Measurements from ENCODE around the gene DNAJC16. TPM values are rescaled to one million over a fixed set of nuclear protein-coding genes. Genes with fewer than 3 reads are reported as not detected.
"Not testable (repeated sequence)": the region's sequence is repeated elsewhere in the genome, so short reads cannot be mapped to it uniquely, and the experiment has no call there.

DNAJC16 gene
- polyA plus RNA-seq, 4 donors, result 20.9 to 39.0 (median 31.3) TPM

- no peak for DNase-seq (ENCODE audit: low read depth in 4 of 4, low spot score in 2 of 4)
Observed at GRCh38 chr1:15504436-15504835, 22.2 kb upstream of the DNAJC16 start.

GRCh38 chr1:15506831-15507230 lies 19.8 kb upstream of the DNAJC16 start:
- no peak for DNase-seq (ENCODE audit: low read depth in 4 of 4, low spot score in 2 of 4)

GRCh38 chr1:15507278-15507677 lies 19.4 kb upstream of the DNAJC16 start:
- no peak for DNase-seq (ENCODE audit: low read depth in 4 of 4, low spot score in 2 of 4)

GRCh38 chr1:15508700-15509487 lies 17.8 kb upstream of the DNAJC16 start:
- DNase-seq (ENCODE audit: low read depth in 4 of 4, low spot score in 2 of 4), result no peak

- DNase-seq (ENCODE audit: low read depth in 4 of 4, low spot score in 2 of 4), result no peak
Observed at GRCh38 chr1:15509586-15509985, 17.1 kb upstream of the DNAJC16 start.

GRCh38 chr1:15510611-15511405 lies 15.8 kb upstream of the DNAJC16 start:
- DNase-seq (ENCODE audit: low read depth in 4 of 4, low spot score in 2 of 4), result no peak

GRCh38 chr1:15513192-15513591 lies 13.5 kb upstream of the DNAJC16 start:
- no peak for DNase-seq (ENCODE audit: low read depth in 4 of 4, low spot score in 2 of 4)

GRCh38 chr1:15513919-15514318 lies 12.7 kb upstream of the DNAJC16 start:
- no peak for DNase-seq (ENCODE audit: low read depth in 4 of 4, low spot score in 2 of 4)

- not testable (repeated sequence) for DNase-seq (ENCODE audit: low read depth in 4 of 4, low spot score in 2 of 4)
Observed at GRCh38 chr1:15514557-15514956, 12.1 kb upstream of the DNAJC16 start.

GRCh38 chr1:15515022-15515663 lies 11.5 kb upstream of the DNAJC16 start:
- no peak for DNase-seq (ENCODE audit: low read depth in 4 of 4, low spot score in 2 of 4)

- DNase-seq (ENCODE audit: low read depth in 4 of 4, low spot score in 2 of 4), result no peak
Observed at GRCh38 chr1:15519625-15520024, 7.0 kb upstream of the DNAJC16 start.

GRCh38 chr1:15521206-15521906 lies 5.3 kb upstream of the DNAJC16 start:
- DNase-seq (ENCODE audit: low read depth in 4 of 4, low spot score in 2 of 4), result peak in 1 of 4 donors; percentile 38

GRCh38 chr1:15522551-15522950 lies 4.1 kb upstream of the DNAJC16 start:
- no peak for DNase-seq (ENCODE audit: low read depth in 4 of 4, low spot score in 2 of 4)

- DNase-seq (ENCODE audit: low read depth in 4 of 4, low spot score in 2 of 4), result no peak
Observed at GRCh38 chr1:15523104-15524020, 3.3 kb upstream of the DNAJC16 start.

GRCh38 chr1:15524021-15524282 lies 2.7 kb upstream of the DNAJC16 start, which contains the start of gene CASP9:
CASP9 (minus strand) TSS chr1:15524215; CDS start chr1:15524200, 15 bp downstream.
- DNase-seq (ENCODE audit: low read depth in 4 of 4, low spot score in 2 of 4), result no peak

GRCh38 chr1:15524283-15525049 lies 2.2 kb upstream of the DNAJC16 start:
- peak; percentile 86 to 97 (median 96) for DNase-seq (ENCODE audit: low read depth in 4 of 4, low spot score in 2 of 4)

- peak in 1 of 4 donors; percentile 87 for DNase-seq (ENCODE audit: low read depth in 4 of 4, low spot score in 2 of 4)
Observed at GRCh38 chr1:15525050-15526020, 1.3 kb upstream of the DNAJC16 start.

- DNase-seq (ENCODE audit: low read depth in 4 of 4, low spot score in 2 of 4), result no peak
Observed at GRCh38 chr1:15526021-15526489, 593 bp upstream of the DNAJC16 start.
